C4-2B (cell line): ENCODE data around the gene PRRC2B.
"Not testable (repeated sequence)": the region's sequence is repeated elsewhere in the genome, so short reads cannot be mapped to it uniquely, and the experiment has no call there.

Source experiments
- H3K27ac ChIP-seq: fragments of 450-650 bp; 2 replicates; pipeline ENCODE4 v1.5.1; 2017
- CTCF ChIP-seq: fragments of 450-650 bp; conservative IDR thresholded peaks from 2 replicates; pipeline ENCODE4 v1.5.1; 2017; ENCODE audit warnings: mild to moderate bottlenecking
- ZFX ChIP-seq: fragments of 450-650 bp; IDR thresholded peaks from 2 replicates; pipeline ENCODE4 v1.6.1; 2017

The PRRC2B gene

GRCh38 chr9:131442351-131442750 is 48.5 kb downstream of the PRRC2B start:
- TF ChIP-seq ZFX: no peak
- TF ChIP-seq CTCF: no peak
- H3K27ac ChIP-seq: no peak overlapping the region

DNA sequence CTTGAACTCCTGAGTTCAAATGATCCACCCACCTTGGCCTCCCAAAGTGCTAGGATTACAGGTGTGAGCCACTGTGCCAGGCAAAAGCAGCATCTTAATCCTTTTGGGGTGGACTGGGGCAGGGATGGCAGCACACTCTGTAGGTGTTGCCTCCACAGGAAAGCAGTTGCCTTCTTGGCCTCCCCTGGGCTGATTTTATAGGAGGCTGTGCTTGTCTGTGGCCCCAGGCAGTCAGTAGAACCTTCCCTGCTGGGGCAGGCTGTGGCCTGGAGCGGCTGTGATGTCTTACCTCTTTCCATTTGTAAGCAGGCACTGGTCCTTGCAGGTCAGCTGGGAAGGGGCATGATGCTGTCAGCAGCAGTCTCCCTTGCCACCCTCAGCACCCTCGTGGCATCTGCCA is 49.8 kb downstream of the PRRC2B start:
- no peak for TF ChIP-seq ZFX
- no peak for TF ChIP-seq CTCF
- no peak overlapping the region for H3K27ac ChIP-seq

DNA sequence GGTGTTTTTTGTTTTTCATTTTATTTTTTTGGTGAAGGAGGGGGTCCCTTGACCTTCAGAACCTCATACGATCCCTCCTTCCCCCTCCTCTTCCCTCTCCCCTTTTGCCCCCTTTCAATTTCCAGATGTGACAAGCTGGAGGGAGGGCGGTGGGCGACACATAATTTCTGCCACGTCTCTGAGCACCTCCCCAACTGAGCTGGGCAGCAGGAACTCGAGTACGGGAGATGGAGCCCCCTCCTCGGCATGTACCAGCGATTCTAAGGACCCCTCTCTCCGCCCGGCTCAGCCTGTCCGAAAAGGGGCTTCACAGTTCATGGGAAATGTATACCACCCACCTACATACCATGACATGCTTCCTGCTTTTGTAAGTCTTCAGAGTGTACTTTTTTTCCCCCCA is 52.4 kb downstream of the PRRC2B start:
- no peak overlapping the region for H3K27ac ChIP-seq
- TF ChIP-seq CTCF: no peak
- TF ChIP-seq ZFX: no peak

- TF ChIP-seq ZFX (no peak), CTCF (no peak)
- H3K27ac ChIP-seq: no peak overlapping the region
Observed at GRCh38 chr9:131447148-131447547, 53.3 kb downstream of the PRRC2B start.

DNA sequence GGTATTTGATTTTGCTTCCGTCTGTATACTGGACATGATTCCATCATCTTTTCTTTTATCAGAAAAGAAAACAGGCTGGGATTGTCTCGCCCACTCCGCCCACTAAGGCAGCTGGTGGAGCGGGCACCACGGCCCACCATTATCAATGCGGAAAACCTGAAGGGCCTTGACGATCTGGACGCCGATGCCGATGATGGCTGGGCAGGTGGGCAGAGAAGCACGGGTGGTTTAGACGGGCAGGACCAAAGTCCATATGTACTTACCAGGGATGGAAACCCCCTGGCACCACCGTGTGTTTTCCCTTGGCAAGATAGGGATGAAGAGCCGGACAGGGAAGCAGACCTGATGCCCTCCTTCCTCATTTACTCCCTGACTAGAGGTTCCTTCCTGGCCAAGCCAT is 53.7 kb downstream of the PRRC2B start:
- no peak for TF ChIP-seq CTCF
- no peak for TF ChIP-seq ZFX
- no peak overlapping the region for H3K27ac ChIP-seq

GRCh38 chr9:131448818-131449217 is 54.9 kb downstream of the PRRC2B start:
- no peak overlapping the region for H3K27ac ChIP-seq
- no peak for TF ChIP-seq CTCF
- TF ChIP-seq ZFX: no peak

- H3K27ac ChIP-seq: no peak overlapping the region
- no peak for TF ChIP-seq ZFX
Observed at GRCh38 chr9:131449276-131449675, 55.4 kb downstream of the PRRC2B start.

- H3K27ac ChIP-seq: no peak overlapping the region
- TF ChIP-seq ZFX (no peak), CTCF (no peak)
Observed at GRCh38 chr9:131454028-131454427, 60.1 kb downstream of the PRRC2B start.

- H3K27ac ChIP-seq: not testable (repeated sequence)
Observed at GRCh38 chr9:131455655-131456054, 61.8 kb downstream of the PRRC2B start.
